OCI-LY1 (cell line): ENCODE measurements around the gene KLF11.

Source experiments
- H2AFZ ChIP-seq: fragments of 200-600 bp; sonication (generic), shearing (Covaris generic); 2 replicates; pipeline ENCODE4 v1.6.0; 2014; ENCODE audit warnings: antibody characterized with exemption, mild to moderate bottlenecking, low read length
- H3F3A ChIP-seq: fragments of 200-600 bp; sonication (generic), shearing (Covaris generic); 2 replicates; pipeline ENCODE4 v1.6.0; 2014; ENCODE audit warnings: mild to moderate bottlenecking, antibody characterized with exemption, low read length, moderate library complexity; ENCODE audit not compliant: insufficient read depth
- H3K27ac ChIP-seq: fragments of 200-600 bp; sonication (generic); 2 replicates; pipeline ENCODE4 v1.5.1; 2014; ENCODE audit warnings: low read length, mixed run types, mild to moderate bottlenecking, low read depth; ENCODE audit not compliant: poor library complexity, severe bottlenecking
- H3K27me3 ChIP-seq: fragments of 200-600 bp; sonication (generic); 2 replicates; pipeline ENCODE4 v1.6.0; 2014; ENCODE audit warnings: antibody characterized with exemption, mild to moderate bottlenecking, low read length, moderate library complexity; ENCODE audit not compliant: insufficient read depth
- H3K36me3 ChIP-seq: fragments of 200-600 bp; sonication (generic); 2 replicates; pipeline ENCODE4 v1.6.1; 2014; ENCODE audit warnings: mild to moderate bottlenecking, antibody characterized with exemption, low read length, moderate library complexity, mixed read lengths; ENCODE audit not compliant: insufficient read depth
- H3K4me1 ChIP-seq: fragments of 200-600 bp; sonication (generic); 2 replicates; pipeline ENCODE4 v1.5.1; 2014; ENCODE audit warnings: mild to moderate bottlenecking, low read length, moderate library complexity; ENCODE audit not compliant: insufficient read depth, severe bottlenecking
- H3K4me2 ChIP-seq: fragments of 200-600 bp; sonication (generic), shearing (Covaris generic); 2 replicates; pipeline ENCODE4 v1.6.1; 2014; ENCODE audit warnings: low read length
- H3K4me3 ChIP-seq: fragments of 200-600 bp; sonication (generic); 2 replicates; pipeline ENCODE4 v1.5.1; 2014; ENCODE audit warnings: low read length, low read depth, mild to moderate bottlenecking, mixed read lengths; ENCODE audit not compliant: poor library complexity, severe bottlenecking
- H3K79me2 ChIP-seq: fragments of 200-600 bp; shearing (Covaris generic); 2 replicates; pipeline ENCODE4 v1.6.1; 2016; ENCODE audit warnings: mixed run types, low read length, mixed read lengths; ENCODE audit not compliant: insufficient read depth
- H3K9ac ChIP-seq: fragments of 200-600 bp; sonication (generic), shearing (Covaris generic); 2 replicates; pipeline ENCODE4 v1.6.1; 2014; ENCODE audit warnings: mild to moderate bottlenecking, low read length, mixed read lengths
- H3K9me2 ChIP-seq: fragments of 200-600 bp; sonication (generic), shearing (Covaris generic); 2 replicates; pipeline ENCODE4 v1.6.1; 2014; ENCODE audit warnings: low read depth, mild to moderate bottlenecking, low read length, mixed read lengths
- H3K9me3 ChIP-seq: fragments of 200-600 bp; shearing (Covaris generic); 2 replicates; pipeline ENCODE4 v1.6.1; 2014; ENCODE audit warnings: low read length, mixed read lengths
- H4K20me1 ChIP-seq: fragments of 200-600 bp; sonication (generic), shearing (Covaris generic); 2 replicates; pipeline ENCODE4 v1.6.0; 2016; ENCODE audit warnings: mild to moderate bottlenecking, low read length; ENCODE audit not compliant: insufficient read depth
- CTCF ChIP-seq: fragments of 200-600 bp; sonication (generic), shearing (Covaris generic); IDR thresholded peaks from 2 replicates; pipeline ENCODE4 v1.5.1; 2017; ENCODE audit warnings: mild to moderate bottlenecking, antibody characterized with exemption, low read length, moderate library complexity, mixed read lengths
- EZH2 ChIP-seq: fragments of 200-600 bp; sonication (generic), shearing (Covaris generic); IDR thresholded peaks from 2 replicates; pipeline ENCODE4 v1.8.0; 2017; ENCODE audit warnings: borderline replicate concordance, mixed run types, mild to moderate bottlenecking, antibody characterized with exemption, low read length, moderate library complexity, mixed read lengths

Gene KLF11

GRCh38 chr2:10101491-10101890 is 58.1 kb downstream of the KLF11 start:
- no peak overlapping the region for H3K27ac ChIP-seq
- no peak overlapping the region for H2AFZ ChIP-seq
- H3K9me2 ChIP-seq = no peaks in the 10 kb centered on the region

GRCh38 chr2:10103179-10103578 is 59.8 kb downstream of the KLF11 start:
- no peak overlapping the region for H3K4me2 ChIP-seq
- H4K20me1 ChIP-seq = no peaks in the 10 kb centered on the region
- H3K27me3 ChIP-seq = peaks cover 2% of the 10 kb centered on the region
- H3F3A ChIP-seq = no peaks in the 10 kb centered on the region
- no peaks in the 10 kb centered on the region for H3K9me2 ChIP-seq
- H3K79me2 ChIP-seq = no peaks in the 10 kb centered on the region
- no peaks in the 10 kb centered on the region for H3K9me3 ChIP-seq
- no peak overlapping the region for H3K9ac ChIP-seq
- H3K27ac ChIP-seq = no peak overlapping the region
- no peak overlapping the region for H2AFZ ChIP-seq
- no peak overlapping the region for H3K4me3 ChIP-seq
- no peaks in the 10 kb centered on the region; the same call in 1 of the 2 replicates for H3K36me3 ChIP-seq
- H3K4me1 ChIP-seq = no peaks in the 10 kb centered on the region
- TF ChIP-seq CTCF (no peak), EZH2 (no peak)

More at GRCh38 chr2:10101491-10101890, 58.1 kb downstream of the KLF11 start:
- no peak overlapping the region for H3K4me2 ChIP-seq
- peaks cover 6% of the 10 kb centered on the region for H3K27me3 ChIP-seq
- H3K79me2 ChIP-seq = no peaks in the 10 kb centered on the region
- no peaks in the 10 kb centered on the region for H3K9me3 ChIP-seq
- H4K20me1 ChIP-seq = no peaks in the 10 kb centered on the region
- H3F3A ChIP-seq = no peaks in the 10 kb centered on the region
- TF ChIP-seq CTCF = no peak
- TF ChIP-seq EZH2 = no peak
- H3K4me1 ChIP-seq = no peaks in the 10 kb centered on the region
- no peaks in the 10 kb centered on the region; the same call in 1 of the 2 replicates for H3K36me3 ChIP-seq
- H3K4me3 ChIP-seq = no peak overlapping the region
- no peak overlapping the region for H3K9ac ChIP-seq
